ENCODE data around the gene ANKRD31. TPM values are rescaled to one million over a fixed set of nuclear protein-coding genes. Genes with fewer than 3 reads are reported as not detected.

ANKRD31 gene
- total RNA-seq, 1 experiment from 2014 or later: not detected

GRCh38 chr5:75282581-75282980, 45.9 kb upstream of the ANKRD31 start:
- in situ Hi-C loops (cut with HindIII; ENCODE audit: low pct_unique_long_range_greater_than_20kb, low sequenced_read_pairs): no loop called here
- H3K36me3 ChIP-seq (ENCODE audit: control insufficient read depth, insufficient read depth, low read length): no peaks in the 10 kb centered on the region
- intact Hi-C loops (cut with micrococcal nuclease; ENCODE audit: unreplicated experiment): no loop called here
- H3K4me1 ChIP-seq (ENCODE audit: control insufficient read depth, insufficient read depth, low read length): no peaks in the 10 kb centered on the region
- no TSS peak for BruUV-seq (replicated peaks)
- H3K9me3 ChIP-seq (ENCODE audit: control insufficient read depth, insufficient read depth, low read depth, low read length): no peaks in the 10 kb centered on the region
- ChIA-PET CTCF (interaction anchor here (0.7 kb wide), 1 partner anchor 46 kb away, joined by 3 read pairs; the partner anchor contains the start of gene ANKRD31), POLR2A (no interaction called here)
- no peak overlapping the region for H3K27ac ChIP-seq (ENCODE audit: low read length)
- TF ChIP-seq SIN3A (IDR thresholded peaks at IDR 0.05; ENCODE audit: borderline replicate concordance, insufficient read depth, low read depth, low read length) (no peak), CTCF (IDR thresholded peaks at IDR 0.05) (no peak), REST (IDR thresholded peaks at IDR 0.05; ENCODE audit: insufficient read depth in 1 of 2, low read depth in 2 of 2, low read length in 1 of 2) (no peak)
- ATAC-seq: no peak
- no peak overlapping the region for H3K4me3 ChIP-seq (ENCODE audit: low read depth in 2 of 2, low read length in 2 of 2)
- no peak for DNase-seq (ENCODE audit: low read depth, low spot score)
- H3K27me3 ChIP-seq (ENCODE audit: control insufficient read depth, insufficient read depth, low read length): no peaks in the 10 kb centered on the region; the same call in 1 of the 2 replicates

- Histone ChIP-seq H3K27ac (ENCODE audit: low read length) (no peak overlapping the region), H3K4me3 (ENCODE audit: low read depth in 2 of 2, low read length in 2 of 2) (no peak overlapping the region), H3K9me3 (ENCODE audit: control insufficient read depth, insufficient read depth, low read depth, low read length) (no peaks in the 10 kb centered on the region), H3K4me1 (ENCODE audit: control insufficient read depth, insufficient read depth, low read length) (no peaks in the 10 kb centered on the region), H3K36me3 (ENCODE audit: control insufficient read depth, insufficient read depth, low read length) (no peaks in the 10 kb centered on the region), H3K27me3 (ENCODE audit: control insufficient read depth, insufficient read depth, low read length) (no peaks in the 10 kb centered on the region; the same call in 1 of the 2 replicates)
- in situ Hi-C loops (cut with HindIII; ENCODE audit: low pct_unique_long_range_greater_than_20kb, low sequenced_read_pairs) (no loop called here), intact Hi-C loops (cut with micrococcal nuclease; ENCODE audit: unreplicated experiment) (no loop called here)
- ChIA-PET POLR2A (no interaction called here), CTCF (interaction anchor here (0.7 kb wide), 1 partner anchor 45 kb away, joined by 3 read pairs; the partner anchor contains the start of gene ANKRD31)
- TF ChIP-seq TCF7L2 (IDR thresholded peaks at IDR 0.05; ENCODE audit: low read depth, low read length) (no peak), CTCF (IDR thresholded peaks at IDR 0.05) (no peak), SIN3A (IDR thresholded peaks at IDR 0.05; ENCODE audit: borderline replicate concordance, insufficient read depth, low read depth, low read length) (no peak), REST (IDR thresholded peaks at IDR 0.05; ENCODE audit: insufficient read depth in 1 of 2, low read depth in 2 of 2, low read length in 1 of 2) (no peak), POLR2AphosphoS5 (IDR thresholded peaks at IDR 0.05; ENCODE audit: low read depth, low read length) (no peak)
- no TSS peak for BruUV-seq (replicated peaks)
- ATAC-seq (no peak), DNase-seq (ENCODE audit: low read depth, low spot score) (no peak)
Measured at GRCh38 chr5:75281716-75282465, 45.2 kb upstream of the ANKRD31 start.

Measured in Panc1 (cell line).